GM06990 (cell line): Measurements from ENCODE around the gene NIFK.
A peak's percentile ranks its signal among the peaks of the same experiment; 100 is the strongest.

Experiments
- DNase-seq: peaks from one replicate; pipeline ENCODE4 v3.0.0-alpha.2; 2011; ENCODE audit not compliant: insufficient read length; ENCODE audit errors: extremely low read depth
- H3K27me3 ChIP-seq: replicated peaks from 2 replicates; pipeline ENCODE4 v1.6.0; 2011; ENCODE audit warnings: low read length; ENCODE audit not compliant: control insufficient read depth, insufficient read depth
- H3K36me3 ChIP-seq: 2 replicates; pipeline ENCODE4 v1.5.1; 2011; ENCODE audit warnings: low read length; ENCODE audit not compliant: control insufficient read depth, insufficient read depth
- H3K4me3 ChIP-seq: replicated peaks from 2 replicates; pipeline ENCODE4 v1.5.1; 2011; ENCODE audit warnings: low read depth, mild to moderate bottlenecking, control low read depth, low read length
- CTCF ChIP-seq: IDR thresholded peaks from 2 replicates; pipeline ENCODE4 v1.5.1; 2011; ENCODE audit warnings: low read length, control low read depth, mild to moderate bottlenecking, inconsistent platforms; ENCODE audit not compliant: insufficient read depth, poor library complexity, severe bottlenecking

Gene NIFK

GRCh38 chr2:121736462-121737336, at the start of gene NIFK:
Gene NIFK (minus strand): TSS chr2:121736875. CDS start chr2:121736850, 25 bp downstream.
- Histone ChIP-seq H3K36me3 (no peaks in the 10 kb centered on the region; the same call in 1 of the 2 replicates), H3K4me3 (peak within 1 kb of the TSS; percentile 98), H3K27me3 (no peaks in the 10 kb centered on the region)
- no peak for TF ChIP-seq CTCF
- DNase-seq = peak; percentile 98

- DNase-seq = no peak
- H3K27me3 ChIP-seq = no peaks in the 10 kb centered on the region; the same call in 1 of the 2 replicates
- TF ChIP-seq CTCF = no peak
- H3K36me3 ChIP-seq = no peaks in the 10 kb centered on the region
- H3K4me3 ChIP-seq = no peak overlapping the region
These were observed 46.5 kb upstream of the NIFK start for GRCh38 chr2:121783180-121783579.

GRCh38 chr2:121778741-121779487, 42.2 kb upstream of the NIFK start:
- Histone ChIP-seq H3K27me3 (no peaks in the 10 kb centered on the region), H3K36me3 (no peaks in the 10 kb centered on the region), H3K4me3 (no peak overlapping the region)
- TF ChIP-seq CTCF = no peak
- no peak for DNase-seq

- DNase-seq = no peak
These were observed 41.0 kb upstream of the NIFK start for GRCh38 chr2:121777699-121778058.

DNA sequence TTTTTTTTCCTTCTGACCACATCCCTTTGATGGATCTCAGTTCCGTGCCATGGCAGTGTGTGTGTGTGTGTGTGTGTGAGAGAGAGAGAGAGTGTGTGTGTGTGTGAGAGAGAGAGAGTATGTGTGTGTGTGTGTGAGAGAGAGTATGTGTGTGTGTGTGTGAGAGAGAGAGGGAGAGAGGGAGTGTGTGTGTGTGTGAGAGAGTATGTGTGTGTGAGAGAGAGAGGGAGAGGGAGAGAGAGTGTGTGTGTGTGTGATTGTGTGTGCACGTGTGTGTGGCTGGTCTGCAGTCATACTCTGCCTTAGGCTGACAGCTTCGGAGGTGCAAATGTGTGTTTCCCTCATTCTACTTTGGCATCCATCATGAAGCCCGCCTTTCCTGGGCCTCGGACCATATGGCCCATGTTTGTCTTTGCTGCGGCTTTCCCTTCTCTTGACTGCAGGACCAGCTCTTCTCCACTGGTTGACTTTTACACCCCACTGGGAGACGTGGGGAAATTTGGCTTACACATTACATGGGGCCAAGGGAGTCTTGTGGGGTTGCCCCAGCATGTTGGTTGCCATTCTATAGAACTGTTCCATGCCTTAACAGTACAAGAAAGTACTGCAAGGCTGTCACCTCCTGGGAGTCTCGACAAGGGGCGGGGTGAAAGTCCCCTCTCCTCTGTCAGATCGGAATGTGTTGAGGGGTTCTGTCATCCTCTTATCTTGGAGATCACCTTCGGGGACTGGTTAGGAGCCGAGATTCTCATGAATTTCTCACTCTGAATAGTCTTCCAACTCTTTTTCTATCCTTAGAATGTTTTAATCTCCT, 40.4 kb upstream of the NIFK start:
- Histone ChIP-seq H3K36me3 (no peaks in the 10 kb centered on the region), H3K4me3 (no peak overlapping the region), H3K27me3 (no peaks in the 10 kb centered on the region)
- DNase-seq = no peak
- no peak for TF ChIP-seq CTCF

More at GRCh38 chr2:121777699-121778058, 41.0 kb upstream of the NIFK start:
- H3K36me3 ChIP-seq = no peaks in the 10 kb centered on the region
- H3K27me3 ChIP-seq = no peaks in the 10 kb centered on the region
- no peak for TF ChIP-seq CTCF
- no peak overlapping the region for H3K4me3 ChIP-seq
